Measurements from ENCODE around the gene UCHL3.

- TF ChIP-seq CTCF (conservative IDR thresholded peaks at IDR 0.05; ENCODE audit: low read depth in 2 of 2) (no peak), EZH2phosphoT487 (IDR thresholded peaks at IDR 0.05; ENCODE audit: unreplicated experiment) (no peak), JUNB (IDR thresholded peaks at IDR 0.05; ENCODE audit: unreplicated experiment) (no peak), EZH2 (IDR thresholded peaks at IDR 0.05; ENCODE audit: low read depth, unreplicated experiment) (no peak), POLR2AphosphoS5 (IDR thresholded peaks at IDR 0.05; ENCODE audit: low read depth) (no peak), REST (IDR thresholded peaks at IDR 0.05; ENCODE audit: unreplicated experiment) (no peak), STAT1 (IDR thresholded peaks at IDR 0.05; ENCODE audit: unreplicated experiment) (no peak), CREB1 (CRISPR knock-in tag; IDR thresholded peaks at IDR 0.05; ENCODE audit: low read depth) (no peak)
Measured at GRCh38 chr13:75530549-75530961, 19.0 kb upstream of the UCHL3 start.

All from GM23338 (cell line).